Neural crest cell (in vitro differentiated cells): ENCODE measurements around the gene BEGAIN. TPM values are rescaled to one million over a fixed set of nuclear protein-coding genes. Genes with fewer than 3 reads are reported as not detected.

ENCODE experiments used
- DNase-seq: peaks from one replicate; pipeline ENCODE4 v3.0.0; 2021; ENCODE audit warnings: low read depth, mixed read lengths, low spot score
- H3K27ac Mint-ChIP-seq: one replicate; pipeline ENCODE4 v1.8.0; 2021; ENCODE audit warnings: mild to moderate bottlenecking, mixed read lengths; ENCODE audit not compliant: unreplicated experiment
- H3K27me3 Mint-ChIP-seq: 2 replicates; pipeline ENCODE4 v1.8.0; 2021; ENCODE audit warnings: low read depth, mild to moderate bottlenecking, mixed read lengths
- H3K36me3 Mint-ChIP-seq: 2 replicates; pipeline ENCODE4 v1.8.0; 2021; ENCODE audit warnings: low read depth, mild to moderate bottlenecking, mixed read lengths
- H3K4me1 Mint-ChIP-seq: 2 replicates; pipeline ENCODE4 v1.8.0; 2021; ENCODE audit warnings: mixed read lengths
- H3K4me3 Mint-ChIP-seq: one replicate; pipeline ENCODE4 v1.8.0; 2021; ENCODE audit warnings: mild to moderate bottlenecking, mixed read lengths
- H3K9me3 Mint-ChIP-seq: 2 replicates; pipeline ENCODE4 v1.8.0; 2021; ENCODE audit warnings: mixed read lengths
- total RNA-seq: library from RNA; stranded (reverse); gene quantifications from 2 replicates; pipeline ENCODE4 v1.2.1, GENCODE V29; 2021
- TF ChIP-seq, protein P1 (sequence below): fragments of 200-600 bp; sonication (generic); conservative IDR thresholded peaks from 2 replicates; pipeline ENCODE4 v1.5.0; 2021; ENCODE audit warnings: antibody characterized with exemption, mild to moderate bottlenecking

BEGAIN gene
- total RNA-seq, 1 donor from 2014 or later, result 4.8 TPM

DNA sequence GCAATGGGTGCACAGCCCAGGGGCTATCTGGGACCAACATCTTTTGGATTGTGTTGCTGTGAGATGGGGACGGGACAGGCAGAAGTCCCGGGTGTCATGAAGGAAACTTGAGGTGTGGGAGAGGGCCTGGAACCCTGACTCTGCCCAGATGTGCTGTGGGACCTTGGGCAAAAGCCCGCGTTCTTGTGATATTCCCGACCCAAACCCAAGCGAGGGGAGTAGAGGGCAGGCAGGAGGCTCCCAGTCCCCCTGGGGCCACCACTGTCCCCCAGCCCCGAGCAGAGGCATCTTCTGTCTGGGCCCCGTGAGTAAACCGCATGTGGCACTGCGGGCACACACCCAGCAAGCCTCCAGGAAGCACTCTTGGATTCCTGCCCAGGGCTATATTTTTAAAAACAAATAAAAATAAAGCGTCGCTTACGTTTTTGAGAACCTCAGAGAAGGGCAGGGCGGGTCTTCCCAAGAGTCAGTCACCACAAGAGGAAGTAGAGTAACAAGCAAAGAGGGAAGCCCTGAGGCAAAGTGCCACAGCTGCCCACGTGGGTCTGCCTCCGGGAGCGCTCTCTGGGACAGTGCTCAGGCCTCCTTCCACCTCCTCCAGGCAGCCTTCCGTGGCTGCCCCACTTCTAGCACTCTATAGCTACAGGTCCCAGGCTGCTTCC, 39.5 kb downstream of the BEGAIN start:
- H3K27me3 Mint-ChIP-seq, result no peaks in the 10 kb centered on the region
- H3K36me3 Mint-ChIP-seq, result no peaks in the 10 kb centered on the region
- peaks cover 6% of the 10 kb centered on the region for H3K4me1 Mint-ChIP-seq
- no peaks in the 10 kb centered on the region for H3K9me3 Mint-ChIP-seq
- no peak overlapping the region for H3K27ac Mint-ChIP-seq
- DNase-seq, result no peak
- TF ChIP-seq, protein P1, sequence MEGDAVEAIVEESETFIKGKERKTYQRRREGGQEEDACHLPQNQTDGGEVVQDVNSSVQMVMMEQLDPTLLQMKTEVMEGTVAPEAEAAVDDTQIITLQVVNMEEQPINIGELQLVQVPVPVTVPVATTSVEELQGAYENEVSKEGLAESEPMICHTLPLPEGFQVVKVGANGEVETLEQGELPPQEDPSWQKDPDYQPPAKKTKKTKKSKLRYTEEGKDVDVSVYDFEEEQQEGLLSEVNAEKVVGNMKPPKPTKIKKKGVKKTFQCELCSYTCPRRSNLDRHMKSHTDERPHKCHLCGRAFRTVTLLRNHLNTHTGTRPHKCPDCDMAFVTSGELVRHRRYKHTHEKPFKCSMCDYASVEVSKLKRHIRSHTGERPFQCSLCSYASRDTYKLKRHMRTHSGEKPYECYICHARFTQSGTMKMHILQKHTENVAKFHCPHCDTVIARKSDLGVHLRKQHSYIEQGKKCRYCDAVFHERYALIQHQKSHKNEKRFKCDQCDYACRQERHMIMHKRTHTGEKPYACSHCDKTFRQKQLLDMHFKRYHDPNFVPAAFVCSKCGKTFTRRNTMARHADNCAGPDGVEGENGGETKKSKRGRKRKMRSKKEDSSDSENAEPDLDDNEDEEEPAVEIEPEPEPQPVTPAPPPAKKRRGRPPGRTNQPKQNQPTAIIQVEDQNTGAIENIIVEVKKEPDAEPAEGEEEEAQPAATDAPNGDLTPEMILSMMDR, result no peak
- H3K4me3 Mint-ChIP-seq, result no peak overlapping the region

DNA sequence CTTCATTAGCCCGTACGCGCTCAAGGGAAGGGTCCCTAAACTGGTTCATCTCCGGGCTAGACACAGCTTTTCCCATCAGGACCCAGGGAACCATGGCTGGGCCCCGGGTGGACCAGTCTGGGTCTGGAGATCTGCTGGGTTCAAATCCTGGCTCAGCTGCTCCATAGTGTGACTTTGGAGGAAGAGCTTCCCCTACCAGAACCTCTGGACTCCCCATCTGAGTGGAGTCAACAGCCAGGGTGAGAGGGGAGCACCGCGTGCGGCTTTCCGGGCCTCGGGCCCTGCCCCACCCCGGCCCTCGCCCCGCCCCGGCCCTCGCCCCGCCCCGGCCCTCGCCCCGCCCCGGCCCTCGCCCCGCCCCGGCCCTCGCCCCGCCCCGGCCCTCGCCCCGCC, 41.2 kb downstream of the BEGAIN start:
- no peak for DNase-seq

DNA sequence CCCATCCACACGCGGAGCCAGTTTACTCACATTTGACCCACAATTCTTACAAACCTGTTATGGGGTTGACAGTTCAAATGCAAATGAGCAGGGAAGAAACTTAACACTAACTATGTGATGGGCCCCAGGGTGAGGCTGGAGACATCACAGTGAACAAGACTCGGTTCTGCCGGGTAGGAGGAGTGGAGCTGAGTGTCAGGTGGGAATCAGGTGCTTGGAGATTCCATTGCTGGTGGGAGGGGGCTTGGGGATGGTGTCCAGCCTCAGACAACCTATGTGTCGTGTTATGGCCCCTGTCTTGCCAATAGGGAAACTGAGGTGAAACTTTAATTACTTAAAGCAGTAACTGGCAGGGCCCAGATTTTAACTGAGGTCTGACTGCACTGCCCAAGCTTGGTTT, 41.9 kb downstream of the BEGAIN start:
- peaks cover 6% of the 10 kb centered on the region for H3K4me1 Mint-ChIP-seq
- DNase-seq, result no peak
- H3K4me3 Mint-ChIP-seq, result no peak overlapping the region
- no peak overlapping the region for H3K27ac Mint-ChIP-seq
- TF ChIP-seq, protein P1, result no peak
- H3K27me3 Mint-ChIP-seq, result no peaks in the 10 kb centered on the region
- no peaks in the 10 kb centered on the region for H3K36me3 Mint-ChIP-seq
- H3K9me3 Mint-ChIP-seq, result no peaks in the 10 kb centered on the region

More for the DNA sequence above, 41.2 kb downstream of the BEGAIN start:
- Mint-ChIP-seq H3K9me3 (no peaks in the 10 kb centered on the region), H3K27me3 (no peaks in the 10 kb centered on the region), H3K4me1 (peaks cover 6% of the 10 kb centered on the region), H3K4me3 (no peak overlapping the region), H3K27ac (no peak overlapping the region), H3K36me3 (no peaks in the 10 kb centered on the region)
- TF ChIP-seq, protein P1, result no peak

DNA sequence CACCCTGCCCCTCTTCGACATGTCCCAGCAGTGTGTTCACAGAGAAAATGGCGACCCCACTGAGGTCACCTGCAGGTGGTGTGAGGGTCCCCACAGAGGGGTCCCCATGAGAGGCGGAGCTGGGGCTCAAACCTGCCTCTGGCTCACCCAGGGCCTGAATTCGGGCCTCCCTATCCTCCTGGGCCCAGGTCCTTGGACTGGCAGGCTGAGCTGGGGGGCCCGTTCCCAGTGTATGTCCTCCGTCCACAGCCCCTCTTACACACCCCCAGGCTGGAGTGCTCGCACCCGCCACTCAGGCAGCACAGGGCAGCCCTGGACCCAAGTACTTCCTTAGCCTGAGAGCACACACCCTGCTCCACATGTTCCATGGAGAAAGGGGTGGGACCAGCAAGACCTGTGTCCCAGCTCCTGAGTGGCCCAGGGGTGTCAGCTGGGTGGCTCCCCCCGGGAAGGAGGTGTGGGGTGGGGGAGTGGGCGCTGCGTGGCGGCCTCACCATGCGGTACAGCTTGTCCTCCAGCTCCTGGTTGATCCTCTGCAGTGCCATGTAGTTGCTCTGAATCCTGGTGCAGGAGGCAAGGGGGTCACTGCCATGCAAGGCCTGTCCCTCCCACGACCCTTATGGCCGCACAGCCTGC, 42.6 kb downstream of the BEGAIN start:
- Mint-ChIP-seq H3K9me3 (no peaks in the 10 kb centered on the region), H3K27ac (no peak overlapping the region), H3K27me3 (no peaks in the 10 kb centered on the region), H3K36me3 (no peaks in the 10 kb centered on the region), H3K4me1 (peaks cover 6% of the 10 kb centered on the region), H3K4me3 (no peak overlapping the region)
- no peak for DNase-seq
- TF ChIP-seq, protein P1, result no peak

DNA sequence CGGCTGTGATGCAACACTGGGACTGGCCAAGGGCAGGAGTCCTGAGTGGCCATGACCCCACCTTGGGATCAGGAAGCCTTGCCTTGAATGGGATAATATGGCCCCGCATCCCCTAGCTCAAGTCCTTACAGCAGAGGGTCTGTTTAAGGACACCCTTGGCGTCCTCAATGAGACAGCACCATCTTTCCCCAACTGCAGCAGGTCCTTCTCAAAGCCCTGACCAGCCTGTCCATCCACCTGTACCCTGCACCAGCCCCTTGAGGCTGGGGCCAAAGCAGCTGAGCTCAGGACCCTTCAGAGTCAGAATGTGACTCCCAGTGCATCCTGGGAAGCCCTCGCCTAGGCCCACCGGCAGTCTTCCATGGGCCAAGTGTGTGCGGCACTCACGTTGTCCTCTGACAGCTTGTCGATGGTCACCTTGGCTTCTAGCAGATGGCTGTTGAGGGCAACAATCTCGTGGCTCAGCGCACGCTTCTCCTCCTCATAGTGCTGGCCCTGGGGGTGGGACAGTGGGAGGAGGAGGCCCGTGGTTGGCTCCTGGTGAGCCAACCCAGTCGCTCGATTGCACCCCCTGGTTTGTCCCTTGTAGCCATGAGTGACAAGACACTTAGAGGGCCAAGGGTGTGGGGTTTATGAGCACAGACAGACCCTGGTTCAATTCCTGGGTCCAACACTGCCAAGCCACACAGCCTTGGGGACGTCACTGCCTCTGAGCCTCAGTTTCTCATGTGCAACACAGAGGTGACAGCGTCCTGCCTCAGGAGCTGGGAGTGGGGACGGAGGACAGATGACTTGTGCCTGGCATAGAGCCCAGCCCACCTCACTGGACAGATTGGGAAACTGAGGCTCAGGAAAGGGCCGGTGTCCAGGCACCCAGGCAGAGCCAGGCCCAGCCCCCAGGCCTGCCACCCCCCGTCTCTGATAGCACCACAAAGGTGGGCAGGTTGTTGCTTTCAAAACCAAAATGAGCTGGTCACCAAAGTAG, 43.5 kb downstream of the BEGAIN start:
- Mint-ChIP-seq H3K27ac (no peak overlapping the region), H3K4me1 (peaks cover 6% of the 10 kb centered on the region), H3K36me3 (no peaks in the 10 kb centered on the region), H3K4me3 (no peak overlapping the region), H3K9me3 (no peaks in the 10 kb centered on the region), H3K27me3 (no peaks in the 10 kb centered on the region)
- TF ChIP-seq, protein P1, result no peak
- DNase-seq, result no peak
